ENCODE data around the gene FRMD4A.
"Not testable (repeated sequence)": the region's sequence is repeated elsewhere in the genome, so short reads cannot be mapped to it uniquely, and the experiment has no call there.

The FRMD4A gene

DNA sequence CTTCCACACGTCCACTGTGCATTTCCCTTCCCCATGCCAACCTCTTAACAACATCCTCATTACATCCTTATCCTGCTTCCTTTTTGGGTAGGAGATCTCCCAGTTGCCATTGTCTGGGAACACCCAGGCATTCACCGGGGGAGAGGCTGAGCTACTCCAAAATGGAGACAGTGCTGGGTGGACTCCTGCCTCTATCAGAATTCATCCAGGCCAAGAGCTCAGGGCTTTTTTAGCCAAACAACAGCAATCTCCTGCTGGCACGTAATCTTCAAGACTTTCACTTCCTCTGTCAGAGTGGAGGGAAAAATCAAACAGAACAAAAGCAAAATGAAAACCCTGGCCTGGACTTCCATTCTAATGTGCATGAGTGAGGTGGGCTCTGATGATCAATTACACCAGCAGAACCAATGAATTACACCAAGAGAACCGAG, 499.0 kb downstream of the FRMD4A start:
- in situ Hi-C loops (cut with MboI; ENCODE audit: low sequenced_read_pairs): no loop called here

DNA sequence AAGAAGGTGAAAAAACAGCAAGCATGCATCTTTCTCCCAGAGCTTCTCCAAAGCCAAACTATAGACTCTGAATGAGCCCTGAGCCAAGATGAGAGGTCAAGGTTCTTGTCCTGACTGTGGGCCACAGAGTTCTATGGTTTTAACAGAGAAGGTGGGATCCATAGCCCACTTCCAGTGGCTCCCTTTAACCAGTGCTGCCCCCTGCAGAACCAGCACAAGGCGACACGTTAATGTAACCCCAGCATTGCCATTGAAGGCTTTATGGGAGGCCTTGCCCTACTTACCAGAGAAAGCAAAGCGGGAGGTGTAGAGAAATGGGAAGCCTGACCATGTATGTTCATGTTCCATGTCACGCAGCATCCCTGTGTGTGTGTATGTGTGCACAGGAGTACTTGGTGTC, 500.3 kb downstream of the FRMD4A start:
- in situ Hi-C loops (cut with MboI; ENCODE audit: low sequenced_read_pairs): no loop called here

GRCh38 chr10:13829790-13830189, 500.9 kb downstream of the FRMD4A start:
- in situ Hi-C loops (cut with MboI; ENCODE audit: low sequenced_read_pairs): no loop called here

GRCh38 chr10:13828284-13828683, 502.4 kb downstream of the FRMD4A start:
- in situ Hi-C loops (cut with MboI; ENCODE audit: low sequenced_read_pairs): not testable (repeated sequence)

GRCh38 chr10:13827076-13827797, 503.5 kb downstream of the FRMD4A start:
- in situ Hi-C loops (cut with MboI; ENCODE audit: low sequenced_read_pairs): no loop called here

DNA sequence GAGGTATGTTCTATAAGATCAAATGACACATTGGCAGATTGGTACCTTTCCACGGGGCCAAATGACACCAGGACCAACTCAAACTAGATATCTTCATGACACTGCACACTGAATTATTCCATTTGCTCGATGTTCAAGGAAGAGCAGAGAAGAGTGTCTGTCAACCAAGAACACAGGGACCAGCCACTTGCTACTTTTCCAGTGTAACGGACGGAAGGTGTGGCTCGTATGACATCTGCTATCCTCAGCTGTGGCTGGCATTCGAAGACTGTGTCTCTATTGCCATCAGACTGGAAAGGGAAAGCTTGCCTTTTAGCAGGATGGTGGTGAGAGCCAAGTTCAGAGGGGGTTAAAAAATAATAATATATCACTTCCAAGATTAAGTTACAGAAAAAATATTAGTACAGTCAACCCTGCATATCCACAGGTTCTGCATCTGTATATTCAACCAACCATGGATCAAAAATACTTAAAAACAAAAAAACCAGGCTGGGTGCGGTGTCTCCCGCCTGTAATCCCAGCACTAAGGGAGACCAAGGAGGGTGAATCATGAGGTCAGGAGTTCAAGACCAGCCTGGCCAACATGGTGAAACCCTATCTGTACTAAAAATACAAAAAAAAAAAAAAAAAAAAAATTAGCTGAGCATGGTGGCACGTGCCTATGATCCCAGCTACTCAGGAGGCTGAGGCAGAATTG, 506.9 kb downstream of the FRMD4A start:
- in situ Hi-C loops (cut with MboI; ENCODE audit: low sequenced_read_pairs): no loop called here

DNA sequence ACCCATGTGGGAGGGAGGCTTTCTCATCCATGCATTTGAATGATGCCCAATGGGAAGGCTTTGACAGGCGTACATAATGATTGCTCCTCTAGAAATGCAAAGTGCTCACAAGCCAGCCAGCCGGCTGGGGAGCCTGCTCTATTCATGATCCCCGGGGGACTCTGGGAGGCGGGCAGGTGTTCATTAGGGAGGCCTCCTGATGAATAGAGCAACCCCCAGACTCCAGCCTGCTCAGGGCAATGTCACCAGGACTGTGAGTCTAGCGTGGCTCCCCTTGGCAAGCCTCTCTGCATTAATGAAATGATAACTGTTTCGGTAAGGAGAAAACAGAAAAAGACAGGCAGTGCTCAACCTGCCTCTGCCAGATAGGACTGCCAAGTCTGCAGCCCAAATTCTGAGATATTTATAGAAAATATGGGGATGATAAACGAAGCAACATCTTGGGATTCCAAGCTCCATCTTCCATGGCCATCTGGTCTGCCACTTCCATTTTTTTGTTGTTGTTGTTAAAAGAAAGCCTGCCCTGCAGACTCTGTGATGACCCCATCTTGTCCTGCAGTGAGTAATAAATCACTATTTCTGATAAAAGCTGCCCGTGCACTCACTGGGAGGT, 507.5 kb downstream of the FRMD4A start:
- in situ Hi-C loops (cut with MboI; ENCODE audit: low sequenced_read_pairs): no loop called here

- in situ Hi-C loops (cut with MboI; ENCODE audit: low sequenced_read_pairs): no loop called here
Observed at GRCh38 chr10:13822490-13822889, 508.2 kb downstream of the FRMD4A start.

GRCh38 chr10:13820964-13821337, 509.8 kb downstream of the FRMD4A start:
- in situ Hi-C loops (cut with MboI; ENCODE audit: low sequenced_read_pairs): no loop called here

DNA sequence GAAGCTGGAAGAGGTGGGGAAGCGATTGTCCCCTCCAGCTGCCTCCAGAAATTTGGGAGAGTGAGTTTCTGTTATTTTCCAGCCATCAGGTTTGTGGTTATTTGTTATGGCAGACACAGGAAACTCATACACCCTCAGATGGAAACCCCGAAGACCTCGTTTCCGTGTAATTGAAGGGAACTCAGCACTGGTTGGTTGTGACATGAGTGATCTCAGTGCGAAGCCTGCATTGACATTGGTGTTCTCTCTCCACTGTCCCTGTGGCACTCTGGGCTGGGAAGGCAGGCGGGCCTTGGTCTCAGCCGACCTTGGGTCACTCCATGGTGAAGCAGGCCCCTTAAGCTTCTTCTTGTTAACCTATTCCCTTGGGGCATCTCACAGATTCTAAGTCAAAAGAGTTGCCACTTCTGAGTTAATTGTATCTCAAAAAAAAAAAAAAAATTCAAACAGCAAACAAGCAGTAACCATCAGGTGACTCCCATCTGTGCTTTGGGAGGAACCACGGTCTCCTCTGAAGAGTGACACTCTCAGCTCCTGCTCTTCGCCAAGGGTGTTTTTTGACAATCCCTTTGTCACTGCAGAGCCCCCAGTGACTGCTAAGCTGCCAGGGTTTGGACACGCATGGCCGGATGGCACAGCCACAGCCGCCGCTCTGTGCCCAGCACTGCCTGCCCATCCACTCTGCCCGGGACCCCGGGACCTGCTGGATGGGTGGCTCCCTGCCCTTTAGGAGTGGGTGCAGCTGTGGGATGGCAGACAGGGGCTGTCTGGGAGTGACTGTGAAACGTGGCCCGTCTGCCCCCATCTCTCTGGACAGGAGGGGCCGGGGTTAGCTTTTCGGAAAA, 510.4 kb downstream of the FRMD4A start:
- in situ Hi-C loops (cut with MboI; ENCODE audit: low sequenced_read_pairs): no loop called here

- in situ Hi-C loops (cut with MboI; ENCODE audit: low sequenced_read_pairs): no loop called here
Observed at GRCh38 chr10:13816195-13816925, 514.4 kb downstream of the FRMD4A start.

- in situ Hi-C loops (cut with MboI; ENCODE audit: low sequenced_read_pairs): no loop called here
Observed at GRCh38 chr10:13815756-13816155, 515.0 kb downstream of the FRMD4A start.

GRCh38 chr10:13813550-13813949, 517.2 kb downstream of the FRMD4A start:
- in situ Hi-C loops (cut with MboI; ENCODE audit: low sequenced_read_pairs): no loop called here

GRCh38 chr10:13812804-13813203, 517.9 kb downstream of the FRMD4A start:
- in situ Hi-C loops (cut with MboI; ENCODE audit: low sequenced_read_pairs): no loop called here

DNA sequence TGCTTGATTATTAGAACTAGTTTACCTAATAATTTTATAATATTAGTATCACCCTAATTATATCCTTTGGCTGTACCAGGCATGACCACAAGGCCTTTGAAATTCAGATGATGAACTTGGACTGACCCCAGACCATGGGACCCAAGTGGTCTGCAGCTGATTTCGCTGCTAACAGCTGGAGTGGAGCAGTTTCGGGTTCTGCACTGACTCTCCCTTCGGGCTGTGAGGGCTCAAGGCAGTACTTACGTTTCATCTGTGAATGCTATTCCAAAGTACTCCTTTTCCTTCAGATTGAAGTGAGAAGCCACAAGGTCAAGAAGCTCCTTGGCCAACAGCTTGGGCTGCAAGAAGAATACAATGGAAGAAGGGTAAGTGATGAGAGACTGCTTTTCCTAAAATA, 520.2 kb downstream of the FRMD4A start:
- in situ Hi-C loops (cut with MboI; ENCODE audit: low sequenced_read_pairs): no loop called here

GRCh38 chr10:13809427-13809826, 521.3 kb downstream of the FRMD4A start:
- in situ Hi-C loops (cut with MboI; ENCODE audit: low sequenced_read_pairs): no loop called here

DNA sequence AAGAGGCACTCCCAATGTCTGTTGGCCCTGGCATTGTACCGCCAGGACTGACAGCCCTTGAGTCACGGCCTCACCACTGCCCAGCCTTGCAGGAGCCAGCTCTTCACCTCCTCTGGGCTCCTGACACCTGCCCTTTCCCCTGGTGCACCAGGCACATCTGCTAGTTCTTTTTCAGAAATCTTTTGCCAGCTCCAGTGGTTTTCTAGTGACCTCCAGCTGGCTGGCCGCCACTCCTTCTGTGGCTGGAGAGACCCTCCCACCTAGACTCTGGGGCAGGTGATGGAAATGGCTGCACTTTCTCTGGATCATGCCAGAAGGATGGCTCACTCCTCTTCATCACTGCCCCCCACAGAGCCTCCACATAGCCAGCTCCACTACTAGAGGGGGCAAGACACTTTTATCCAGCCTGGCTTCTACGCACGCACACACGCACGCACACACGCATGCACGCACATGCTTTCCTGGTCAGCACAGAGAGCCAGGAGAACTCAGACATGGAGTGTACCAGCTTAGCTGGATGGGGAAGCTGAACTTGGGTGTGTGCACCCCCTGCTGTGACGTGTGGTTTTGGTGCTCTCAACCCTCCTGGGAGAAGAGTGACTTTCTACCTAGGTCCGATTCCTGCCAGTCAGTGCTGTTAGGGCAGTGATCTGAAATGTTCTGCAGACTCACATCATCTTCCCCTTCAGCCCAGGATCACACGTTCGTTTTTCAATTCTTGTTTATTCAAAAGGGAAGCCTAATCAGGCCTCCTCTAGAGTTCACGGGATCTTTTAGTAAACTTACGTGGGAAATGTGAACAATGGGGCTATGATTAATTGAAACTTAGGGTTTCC, 522.0 kb downstream of the FRMD4A start:
- in situ Hi-C loops (cut with MboI; ENCODE audit: low sequenced_read_pairs): no loop called here

GRCh38 chr10:13806419-13806818, 524.3 kb downstream of the FRMD4A start:
- in situ Hi-C loops (cut with MboI; ENCODE audit: low sequenced_read_pairs): no loop called here

All from hTERT RPE-1 (cell line).